Stimulated activated CD4-positive, alpha-beta T cell treated with anti-CD3 and anti-CD28 coated beads, TNF-alpha, amount 100 ng/mL, for 1 hour (primary cell): Measurements from ENCODE around the gene AKR1A1.

Experiments
- DNase-seq, 3 donors: peaks; one replicate each; pipeline ENCODE4 v3.0.0-alpha.2; 2020; ENCODE audit warnings: low read depth in 3 of 3, low spot score in 1 of 3

AKR1A1 gene

DNA sequence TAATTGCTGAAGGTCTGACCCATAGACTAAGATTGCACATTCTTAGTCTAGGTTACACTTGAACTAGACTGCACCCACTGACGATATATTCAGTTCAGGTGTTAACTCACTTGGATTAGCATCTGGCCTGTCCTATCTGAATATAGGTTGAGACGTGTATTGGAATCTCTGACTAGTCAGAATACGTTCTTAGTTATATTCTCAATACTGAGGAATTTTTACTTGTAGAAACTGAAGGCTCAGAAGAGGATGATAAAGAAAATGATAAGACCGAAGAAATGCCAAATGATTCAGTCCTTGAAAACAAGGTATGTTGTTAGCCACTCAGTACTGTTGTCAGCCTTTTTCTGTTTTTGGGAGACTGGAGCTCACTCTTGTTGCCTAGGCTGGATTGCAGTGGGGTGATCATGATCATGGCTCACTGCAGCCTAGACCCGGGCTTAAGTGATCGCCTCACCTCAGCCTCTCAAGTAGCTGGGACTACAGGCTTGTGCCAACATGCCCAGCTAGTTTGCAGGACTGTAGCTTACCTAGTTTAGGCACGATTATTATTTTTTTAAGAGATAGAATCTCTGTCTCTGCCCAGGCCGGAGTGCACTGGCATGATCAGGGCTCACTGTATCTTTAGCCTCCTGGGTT is 62.4 kb downstream of the AKR1A1 start:
- DNase-seq, result no peak

DNA sequence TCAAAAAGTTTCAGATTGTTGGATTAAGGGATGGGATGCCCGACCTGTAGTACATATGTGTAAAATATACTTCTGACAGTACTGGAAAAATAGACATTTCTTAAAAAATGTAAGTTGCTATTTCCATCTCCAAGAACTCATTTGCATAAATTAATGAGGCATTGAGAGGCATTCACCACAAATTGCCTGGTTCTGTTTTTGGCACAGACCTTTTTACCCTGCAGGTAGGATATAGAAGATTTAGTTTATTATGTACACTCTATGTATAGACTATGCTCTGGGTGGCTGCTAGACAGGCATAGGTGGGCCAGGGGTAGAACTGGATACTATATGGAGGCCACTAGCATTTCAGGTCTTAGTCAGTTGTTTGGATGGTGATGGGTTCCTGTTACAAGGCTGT is 65.3 kb downstream of the AKR1A1 start:
- DNase-seq, result no peak

- DNase-seq, result no peak
Measured at GRCh38 chr1:45617618-45618017, 67.0 kb downstream of the AKR1A1 start.

DNA sequence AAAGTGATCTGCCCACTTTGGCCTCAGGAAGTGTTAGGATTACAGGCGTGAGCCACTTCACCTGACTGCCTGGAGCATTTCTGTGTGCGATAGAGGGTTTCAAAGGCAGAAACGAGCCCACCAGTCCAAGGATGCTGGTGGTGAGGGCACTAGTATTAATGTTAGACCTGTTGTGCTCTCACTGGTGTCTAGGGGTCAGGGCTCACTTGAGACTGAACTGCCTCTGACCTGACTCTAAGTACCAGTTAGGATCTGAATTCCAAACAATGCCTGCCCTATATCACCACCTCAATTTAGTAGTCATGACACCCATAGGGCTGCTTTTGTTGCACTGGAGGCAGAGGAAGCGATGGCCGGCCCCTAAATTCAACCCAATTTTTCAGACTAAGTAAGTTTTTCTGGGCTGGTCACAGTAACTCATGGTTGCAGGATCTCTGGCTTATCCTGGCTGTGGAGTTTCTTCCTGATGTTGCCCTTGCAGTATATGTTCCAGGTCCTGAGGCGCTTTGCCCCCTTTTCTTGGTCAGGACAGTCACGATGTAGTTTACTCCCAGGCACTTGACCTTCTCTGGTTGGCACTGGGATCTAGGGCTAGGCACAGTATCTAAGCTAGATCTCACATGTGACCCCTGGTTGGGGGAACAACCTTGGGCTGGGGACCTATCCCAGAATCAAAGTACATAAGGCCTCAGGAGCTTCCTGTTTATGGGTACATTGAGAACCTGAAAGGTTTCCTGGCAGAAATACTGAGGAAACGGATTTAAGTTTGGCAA is 68.7 kb downstream of the AKR1A1 start:
- DNase-seq, result no peak
